T-helper 17 cell (primary cell): ENCODE data around the gene GCKR. TPM values are rescaled to one million over a fixed set of nuclear protein-coding genes. Genes with fewer than 3 reads are reported as not detected.

Source experiments
- ATAC-seq: fragments of 150-1000 bp; cut with Tn5 transposase; 2 replicates; pipeline ENCODE4 v1.10.0; 2021; ENCODE audit warnings: mild to moderate bottlenecking, moderate library complexity
- DNase-seq, 3 donors: peaks; one replicate each; pipeline versions ENCODE4 v3.0.0 to v3.0.0-alpha.2; 2020 to 2021
- H3K9me3 ChIP-seq: one replicate; pipeline ENCODE4 v1.7.0; 2013; ENCODE audit warnings: low read length, mild to moderate bottlenecking; ENCODE audit not compliant: control insufficient read depth, poor library complexity, severe bottlenecking
- H3K27ac Mint-ChIP-seq: one replicate; pipeline ENCODE4 v1.8.0; 2022; ENCODE audit warnings: mild to moderate bottlenecking, moderate library complexity, mixed read lengths
- H3K27me3 Mint-ChIP-seq: one replicate; pipeline ENCODE4 v1.8.0; 2022; ENCODE audit warnings: mixed read lengths
- H3K36me3 Mint-ChIP-seq: one replicate; pipeline ENCODE4 v1.8.0; 2022; ENCODE audit warnings: low read depth, mixed read lengths
- H3K4me1 Mint-ChIP-seq: one replicate; pipeline ENCODE4 v1.8.0; 2022; ENCODE audit warnings: mild to moderate bottlenecking, mixed read lengths
- H3K4me3 Mint-ChIP-seq: one replicate; pipeline ENCODE4 v1.8.0; 2022; ENCODE audit warnings: mild to moderate bottlenecking, moderate library complexity, mixed read lengths
- total RNA-seq, 4 donors: library from RNA in 2 of 4; stranded (reverse) in 2 of 4; gene quantifications; one replicate each; pipeline ENCODE4 v1.2.3 and lab custom pipeline; 2022 to 2026

Gene GCKR
- total RNA-seq, 2 donors from 2014 or later: not detected

DNA sequence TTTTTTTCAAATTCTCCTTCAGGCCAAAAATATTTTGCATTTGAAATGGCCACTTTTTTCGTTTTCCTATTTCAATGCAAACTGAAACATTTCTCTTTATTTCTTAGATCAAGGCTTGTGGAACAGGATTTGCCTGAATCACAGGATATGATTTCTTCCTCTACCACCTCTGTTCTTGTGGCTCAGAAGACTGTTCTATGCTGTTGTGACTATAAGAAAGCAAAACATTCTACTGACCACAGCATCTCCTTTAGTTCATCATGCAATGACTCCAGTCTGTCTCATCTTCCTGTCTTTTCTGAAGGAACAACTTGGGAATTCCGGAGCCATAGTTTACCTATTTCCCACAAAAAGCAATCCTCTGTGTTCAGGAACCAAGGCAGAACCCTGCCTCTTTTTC is 70.0 kb downstream of the GCKR start:
- peaks cover 29% of the 10 kb centered on the region for H3K27me3 Mint-ChIP-seq
- no peak overlapping the region for H3K4me3 Mint-ChIP-seq
- no peak overlapping the region for H3K27ac Mint-ChIP-seq
- no peaks in the 10 kb centered on the region for H3K4me1 Mint-ChIP-seq
- no peaks in the 10 kb centered on the region for H3K9me3 ChIP-seq
- no peak for DNase-seq
- no peak for ATAC-seq
- peaks cover 3% of the 10 kb centered on the region for H3K36me3 Mint-ChIP-seq

DNA sequence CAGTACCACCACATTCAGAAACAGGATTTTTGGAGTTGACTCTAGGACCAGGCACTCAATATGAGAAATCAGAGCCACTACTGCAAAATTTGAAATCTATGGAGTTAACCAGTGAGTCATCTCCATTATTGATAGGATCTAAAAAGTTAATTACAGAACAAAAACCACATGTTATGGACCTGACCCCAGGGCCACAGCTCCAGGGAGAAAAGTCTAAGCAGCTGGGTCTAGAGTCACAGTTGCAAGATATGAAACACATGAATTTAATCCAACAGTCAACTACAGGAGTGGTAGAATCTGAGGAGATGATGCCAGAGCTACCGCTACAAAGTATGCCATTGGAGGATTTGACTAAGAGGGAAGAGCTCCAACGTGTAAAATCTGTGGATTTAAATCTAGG is 72.8 kb downstream of the GCKR start:
- H3K9me3 ChIP-seq: no peaks in the 10 kb centered on the region
- H3K4me3 Mint-ChIP-seq: no peak overlapping the region
- H3K27ac Mint-ChIP-seq: no peak overlapping the region
- ATAC-seq (no peak), DNase-seq (no peak)
- H3K4me1 Mint-ChIP-seq: no peaks in the 10 kb centered on the region
- H3K27me3 Mint-ChIP-seq: peaks cover 29% of the 10 kb centered on the region
- peaks cover 3% of the 10 kb centered on the region for H3K36me3 Mint-ChIP-seq

DNA sequence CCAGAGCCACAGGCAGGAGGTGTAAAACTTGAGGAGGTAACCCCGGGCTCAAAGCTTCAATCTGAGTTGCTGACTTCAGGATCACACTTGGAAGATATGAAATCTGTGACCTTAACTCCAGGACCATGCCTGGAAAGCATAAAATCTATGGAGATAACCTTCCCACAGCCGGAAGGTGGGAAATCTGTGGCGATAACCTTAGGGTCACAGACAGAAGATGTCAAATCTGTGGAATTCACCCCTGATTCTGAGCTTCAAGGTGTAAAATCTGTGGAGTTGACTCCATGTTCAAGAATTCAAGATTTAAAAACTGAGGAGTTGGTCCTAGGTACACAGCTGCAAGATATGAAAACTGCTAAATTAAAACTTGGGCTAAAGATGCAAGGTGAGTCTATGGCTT is 74.6 kb downstream of the GCKR start:
- H3K9me3 ChIP-seq: no peaks in the 10 kb centered on the region
- DNase-seq: no peak
- Mint-ChIP-seq H3K4me3 (no peak overlapping the region), H3K36me3 (peaks cover 1% of the 10 kb centered on the region), H3K27ac (no peak overlapping the region), H3K4me1 (no peaks in the 10 kb centered on the region), H3K27me3 (peaks cover 14% of the 10 kb centered on the region)
- no peak for ATAC-seq

DNA sequence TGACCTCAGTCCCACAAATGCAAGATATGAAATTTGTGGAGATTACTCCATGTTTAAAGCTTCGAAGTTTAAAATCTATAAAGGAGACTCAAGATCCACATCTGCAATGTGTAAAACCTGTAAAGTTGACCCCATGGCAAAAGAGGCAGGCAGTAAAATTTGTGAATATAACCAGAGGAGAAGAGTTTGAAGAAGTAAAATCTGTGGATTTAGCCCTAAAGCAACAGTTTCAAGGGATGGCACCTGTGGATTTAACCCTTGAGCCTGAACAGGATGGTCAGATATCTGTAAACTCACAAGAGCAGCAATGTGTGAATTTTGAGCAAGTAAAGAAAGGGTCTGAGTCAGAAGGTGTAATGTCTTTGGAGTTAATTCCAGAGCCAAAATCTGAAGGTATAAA is 75.0 kb downstream of the GCKR start:
- H3K9me3 ChIP-seq: no peaks in the 10 kb centered on the region
- H3K27me3 Mint-ChIP-seq: peaks cover 9% of the 10 kb centered on the region
- no peak overlapping the region for H3K4me3 Mint-ChIP-seq
- H3K4me1 Mint-ChIP-seq: no peaks in the 10 kb centered on the region
- DNase-seq: no peak
- no peak for ATAC-seq
- H3K27ac Mint-ChIP-seq: no peak overlapping the region
- no peaks in the 10 kb centered on the region for H3K36me3 Mint-ChIP-seq

DNA sequence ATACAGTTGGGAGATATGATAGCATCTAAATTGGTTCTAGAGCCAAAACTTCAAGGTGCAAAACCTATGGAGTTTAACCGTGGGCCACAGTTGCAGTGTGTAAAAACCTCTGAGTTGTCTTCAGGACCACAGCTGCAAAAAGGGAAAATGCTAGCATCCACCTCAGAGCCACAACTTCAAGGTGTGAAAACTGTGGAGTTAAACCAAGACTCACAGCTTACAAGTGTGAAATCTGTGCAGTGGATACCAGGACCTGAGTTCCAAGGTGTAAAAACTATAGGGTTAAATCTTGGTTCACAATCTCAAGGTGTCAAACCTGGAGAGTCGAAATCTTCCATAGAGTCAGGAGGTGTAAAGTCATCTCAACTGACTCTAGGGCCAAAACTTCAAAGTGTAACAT is 75.8 kb downstream of the GCKR start:
- Mint-ChIP-seq H3K36me3 (no peaks in the 10 kb centered on the region), H3K27me3 (peaks cover 1% of the 10 kb centered on the region), H3K4me3 (no peak overlapping the region), H3K4me1 (no peaks in the 10 kb centered on the region), H3K27ac (no peak overlapping the region)
- no peak for ATAC-seq
- no peak for DNase-seq
- no peaks in the 10 kb centered on the region for H3K9me3 ChIP-seq

DNA sequence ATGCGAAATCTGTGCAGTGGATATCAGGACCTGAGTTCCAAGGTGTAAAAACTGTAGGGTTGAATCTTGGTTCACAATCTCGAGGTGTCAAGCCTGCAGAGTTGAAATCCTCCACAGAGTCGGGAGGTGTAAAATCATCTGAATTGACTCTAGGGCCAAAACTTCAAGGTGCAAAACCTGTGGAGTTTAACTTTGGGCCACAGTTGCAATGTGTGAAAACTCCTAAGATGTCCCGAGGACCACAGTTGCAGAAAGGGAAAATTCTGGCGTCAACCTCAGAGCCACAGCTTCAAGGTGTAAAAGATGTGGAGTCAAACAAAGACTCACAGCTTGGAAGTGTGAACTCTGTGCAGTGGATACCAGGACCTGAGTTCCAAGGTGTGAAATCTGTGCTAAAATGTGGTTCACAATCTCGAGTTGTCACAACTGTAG is 76.4 kb downstream of the GCKR start:
- Mint-ChIP-seq H3K27me3 (no peaks in the 10 kb centered on the region), H3K4me3 (no peak overlapping the region), H3K4me1 (no peaks in the 10 kb centered on the region), H3K27ac (no peak overlapping the region), H3K36me3 (no peaks in the 10 kb centered on the region)
- ATAC-seq (no peak), DNase-seq (no peak)
- no peaks in the 10 kb centered on the region for H3K9me3 ChIP-seq

Other genes with a start within 250 kb of the GCKR start
- under 1 TPM in 1 of 2 donors, not detected in 1; 0.13 TPM for gene SLC30A3, start 233.8 kb upstream of the GCKR start, total RNA-seq
- gene DNAJC5G, start 221.4 kb upstream of the GCKR start, total RNA-seq: not detected
- not detected for gene TRIM54, start 214.4 kb upstream of the GCKR start, total RNA-seq
- gene UCN, start 188.4 kb upstream of the GCKR start, total RNA-seq: 1 to 10 TPM; 1.5 to 1.6 TPM
- gene MPV17, start 173.7 kb upstream of the GCKR start, total RNA-seq: 10 to 100 TPM; 46.5 to 48.6 TPM
- 10 to 100 TPM; 52.2 to 70.2 TPM for gene GTF3C2, start 140.1 kb upstream of the GCKR start, total RNA-seq
- gene EIF2B4, start 126.5 kb upstream of the GCKR start, total RNA-seq: 10 to 100 TPM; 29.8 to 33.2 TPM
- 10 to 100 TPM; 75.7 to 80.3 TPM for gene SNX17, start 126.2 kb upstream of the GCKR start, total RNA-seq
- gene ZNF513, start 116.1 kb upstream of the GCKR start, total RNA-seq: 10 to 100 TPM; 22.4 to 24.6 TPM
- 10 to 100 TPM; 43.6 to 50.2 TPM for gene PPM1G, start 87.2 kb upstream of the GCKR start, total RNA-seq
- gene NRBP1, start 68.2 kb upstream of the GCKR start, total RNA-seq: 100 to 1,000 TPM; 138 to 150 TPM
- 10 to 100 TPM in 1 of 2 donors, 1 to 10 TPM in 1; 9.1 to 13.6 TPM for gene KRTCAP3, start 54.5 kb upstream of the GCKR start, total RNA-seq
- 10 to 100 TPM in 1 of 2 donors, 1 to 10 TPM in 1; 7.2 to 14.1 TPM for gene IFT172, start 7.1 kb upstream of the GCKR start, total RNA-seq
- not detected for gene FNDC4, start 1.6 kb upstream of the GCKR start, total RNA-seq
- 10 to 100 TPM; 26.4 to 28.7 TPM for gene ZNF512, start 86.2 kb downstream of the GCKR start, total RNA-seq
- gene CCDC121, start 132.2 kb downstream of the GCKR start, total RNA-seq: 1 to 10 TPM; 1.3 TPM
- gene GPN1, start 132.2 kb downstream of the GCKR start, total RNA-seq: 10 to 100 TPM; 27.6 to 27.7 TPM
- gene SUPT7L, start 166.8 kb downstream of the GCKR start, total RNA-seq: 10 to 100 TPM; 48.8 to 51.1 TPM
- 10 to 100 TPM; 18.2 to 18.7 TPM for gene SLC4A1AP, start 167.1 kb downstream of the GCKR start, total RNA-seq